Spleen (tissue), 7 donors: Measurements from ENCODE around the gene VEGFB.

Source experiments
- CTCF ChIP-seq, 11 experiments: fragments of 200-600 bp in 7 of 11; fragments of 450-650 bp in 4 of 11; sonication (generic) in 4 of 11; IDR thresholded peaks in 8 of 11; conservative IDR thresholded peaks in 3 of 11; 1 replicate in 7 of 11; 2 replicates in 4 of 11; pipeline versions ENCODE4 v1.4.0 to v1.8.0; 2016 to 2021; ENCODE audit warnings: antibody characterized with exemption in 11 of 11, inconsistent platforms in 4 of 11, mild to moderate bottlenecking in 1 of 11
- POLR2A ChIP-seq, 3 donors: fragments of 450-650 bp; IDR thresholded peaks; one replicate each; pipeline ENCODE4 v1.5.1; 2017; ENCODE audit warnings: antibody characterized with exemption in 3 of 3, mild to moderate bottlenecking in 1 of 3
- POLR2AphosphoS5 ChIP-seq, 3 donors: sonication (generic); formaldehyde crosslinking; IDR thresholded peaks; one replicate each; pipeline ENCODE4 v1.5.1; 2017; ENCODE audit warnings: antibody characterized with exemption in 3 of 3
- donor health status: DM: no; HTN: no; CAD: no; lungs with moderate emphysema.
- donor health status: DM: no; HTN: no; CAD: no.
- donor health status: DM: no; HTN: no; CAD: no.

GRCh38 chr11:64232967-64233315, 1.4 kb upstream of the VEGFB start:
- TF ChIP-seq CTCF (IDR thresholded peaks at IDR 0.05 in 8 of 11, conservative IDR thresholded peaks at IDR 0.05 in 3 of 11): no peak
- no peak for TF ChIP-seq POLR2A (IDR thresholded peaks at IDR 0.05)
- no peak for TF ChIP-seq POLR2AphosphoS5 (IDR thresholded peaks at IDR 0.05)
